BJ (cell line): ENCODE data around the gene AMIGO2. TPM values are rescaled to one million over a fixed set of nuclear protein-coding genes. Genes with fewer than 3 reads are reported as not detected.

Experiments used
- CTCF ChIA-PET: fragments of 350-600 bp; formaldehyde crosslinking; extraction: SDS; loops from one replicate; lab custom pipeline; 2021; ENCODE audit warnings: antibody characterized with exemption, inconsistent platforms; lab: Yijun Ruan, JAX
- POLR2A ChIA-PET: fragments of 300-600 bp; sonication (Branson Sonifier 250); formaldehyde crosslinking; extraction: SDS; loops from one replicate; lab custom pipeline; 2021; ENCODE audit warnings: antibody characterized with exemption; lab: Charles Lee
- DNase-seq: peaks from one replicate; pipeline ENCODE4 v3.0.0-alpha.2; 2011; ENCODE audit warnings: low read depth
- H3K27me3 ChIP-seq: 2 replicates; pipeline ENCODE4 v1.6.0; 2011; ENCODE audit warnings: low read length; ENCODE audit not compliant: control insufficient read depth, insufficient read depth
- H3K36me3 ChIP-seq: 2 replicates; pipeline ENCODE4 v1.5.1; 2011; ENCODE audit warnings: low read length; ENCODE audit not compliant: control insufficient read depth, insufficient read depth
- H3K4me3 ChIP-seq: 2 replicates; pipeline ENCODE4 v1.5.1; 2011; ENCODE audit warnings: low read depth, mild to moderate bottlenecking, control low read depth, low read length
- CTCF ChIP-seq: IDR thresholded peaks from 2 replicates; pipeline ENCODE4 v1.5.1; 2011; ENCODE audit warnings: low read depth, mild to moderate bottlenecking, control low read depth, inconsistent platforms, low read length, moderate library complexity; ENCODE audit not compliant: insufficient read depth
- polyA plus RNA-seq: library from polyadenylated mRNA; depleted of rRNA; stranded (reverse); fragments of >200 nt; gene quantifications from 2 replicates; pipeline ENCODE4 v1.2.3, GENCODE V29; 2011

AMIGO2 gene
- polyA plus RNA-seq, 1 experiment = 107 TPM

DNA sequence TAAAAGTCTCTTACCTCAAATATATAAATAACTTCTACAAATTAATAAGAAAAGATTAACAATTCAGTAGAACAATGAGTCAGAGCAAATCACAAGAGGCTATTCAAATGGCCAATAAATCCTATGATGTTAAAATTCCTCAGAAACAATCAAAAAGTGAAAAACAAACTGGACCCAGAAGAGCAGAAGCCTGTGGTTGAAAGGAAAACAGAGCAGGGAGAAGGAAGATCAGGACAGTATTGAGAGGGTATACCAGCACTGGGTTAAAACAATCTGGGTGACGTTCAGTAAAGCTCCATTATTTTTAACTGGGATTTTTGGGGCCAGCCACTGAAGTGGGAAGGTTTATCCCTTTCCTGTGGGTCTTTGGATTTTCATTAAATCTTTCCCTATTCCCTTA lies 40.0 kb downstream of the AMIGO2 start:
- no peaks in the 10 kb centered on the region for H3K27me3 ChIP-seq
- TF ChIP-seq CTCF = no peak
- no peak for DNase-seq
- CTCF ChIA-PET = no interaction called here
- no peak overlapping the region for H3K4me3 ChIP-seq
- no peaks in the 10 kb centered on the region for H3K36me3 ChIP-seq
- POLR2A ChIA-PET = no interaction called here

GRCh38 chr12:47039079-47039478 lies 40.7 kb downstream of the AMIGO2 start:
- no peaks in the 10 kb centered on the region for H3K27me3 ChIP-seq
- no peak overlapping the region for H3K4me3 ChIP-seq
- H3K36me3 ChIP-seq = no peaks in the 10 kb centered on the region
- POLR2A ChIA-PET = interaction anchor here (0.6 kb wide), 1 partner anchor 232 kb away, joined by 3 read pairs; no protein-coding TSS in a partner anchor
- no peak for DNase-seq
- CTCF ChIA-PET = no interaction called here
- no peak for TF ChIP-seq CTCF

GRCh38 chr12:47038270-47038748 lies 41.5 kb downstream of the AMIGO2 start:
- CTCF ChIA-PET = interaction anchor here (0.6 kb wide), 1 partner anchor 52 kb away, joined by 4 read pairs; no protein-coding TSS in a partner anchor
- Histone ChIP-seq H3K4me3 (no peak overlapping the region), H3K27me3 (no peaks in the 10 kb centered on the region), H3K36me3 (no peaks in the 10 kb centered on the region)
- no peak for TF ChIP-seq CTCF
- DNase-seq = no peak
- POLR2A ChIA-PET = interaction anchor here (0.6 kb wide), 1 partner anchor 232 kb away, joined by 3 read pairs; no protein-coding TSS in a partner anchor

GRCh38 chr12:47035484-47035883 lies 44.3 kb downstream of the AMIGO2 start:
- no peak for DNase-seq
- no peak for TF ChIP-seq CTCF
- ChIA-PET POLR2A (no interaction called here), CTCF (interaction anchor here (3.5 kb wide), 1 partner anchor 362 kb away, joined by 32 read pairs; no protein-coding TSS in a partner anchor)
- Histone ChIP-seq H3K36me3 (no peaks in the 10 kb centered on the region), H3K27me3 (no peaks in the 10 kb centered on the region), H3K4me3 (no peak overlapping the region)

- CTCF ChIA-PET = interaction anchor here (3.5 to 3.6 kb wide), 2 partner anchors 272 to 363 kb away, joined by 32 to 34 read pairs; no protein-coding TSS in a partner anchor
- POLR2A ChIA-PET = no interaction called here
- Histone ChIP-seq H3K36me3 (no peaks in the 10 kb centered on the region), H3K4me3 (no peak overlapping the region), H3K27me3 (no peaks in the 10 kb centered on the region)
- no peak for DNase-seq
- TF ChIP-seq CTCF = no peak
These were observed 45.1 kb downstream of the AMIGO2 start for GRCh38 chr12:47034661-47035060.
